Islet precursor cell (in vitro differentiated cells): ENCODE results near the gene AMIGO1.

Experiments used
- DNase-seq: peaks from one replicate; pipeline ENCODE4 v3.0.0-alpha.2; 2018

The AMIGO1 gene

GRCh38 chr1:109531826-109532364 is 22.4 kb upstream of the AMIGO1 start:
- DNase-seq = no peak

GRCh38 chr1:109531380-109531779 is 21.9 kb upstream of the AMIGO1 start:
- peak; percentile 41 for DNase-seq

GRCh38 chr1:109530457-109531087 is 21.0 kb upstream of the AMIGO1 start:
- DNase-seq = peak; percentile 38

GRCh38 chr1:109529881-109530456 is 20.4 kb upstream of the AMIGO1 start:
- peak; percentile 37 for DNase-seq

GRCh38 chr1:109528712-109529111 is 19.2 kb upstream of the AMIGO1 start:
- peak; percentile 47 for DNase-seq

GRCh38 chr1:109527846-109528695 is 18.5 kb upstream of the AMIGO1 start:
- peak; percentile 41 for DNase-seq

- DNase-seq = no peak
Measured at GRCh38 chr1:109527098-109527811, 17.7 kb upstream of the AMIGO1 start.

- no peak for DNase-seq
Measured at GRCh38 chr1:109523706-109524105, 14.2 kb upstream of the AMIGO1 start.

- DNase-seq = peak; percentile 40
Measured at GRCh38 chr1:109522026-109522425, 12.5 kb upstream of the AMIGO1 start.

GRCh38 chr1:109521002-109521951 is 11.8 kb upstream of the AMIGO1 start:
- peak; percentile 61 for DNase-seq

- no peak for DNase-seq
Measured at GRCh38 chr1:109517337-109517736, 7.8 kb upstream of the AMIGO1 start.

GRCh38 chr1:109516872-109517271 is 7.3 kb upstream of the AMIGO1 start:
- no peak for DNase-seq

GRCh38 chr1:109514846-109515245 is 5.3 kb upstream of the AMIGO1 start:
- DNase-seq = no peak

- no peak for DNase-seq
Measured at GRCh38 chr1:109513110-109513710, 3.7 kb upstream of the AMIGO1 start.

GRCh38 chr1:109508873-109509175 is 703 bp downstream of the AMIGO1 start:
- DNase-seq = no peak

GRCh38 chr1:109508001-109508872 is 1.3 kb downstream of the AMIGO1 start:
- DNase-seq = peak; percentile 41

- DNase-seq = no peak
Measured at GRCh38 chr1:109504974-109505373, 4.6 kb downstream of the AMIGO1 start.

- no peak for DNase-seq
Measured at GRCh38 chr1:109503935-109504334, 5.6 kb downstream of the AMIGO1 start.

- DNase-seq = no peak
Measured at GRCh38 chr1:109502364-109502851, 7.1 kb downstream of the AMIGO1 start.

- DNase-seq = peak; percentile 49
Measured at GRCh38 chr1:109501644-109502363, 7.7 kb downstream of the AMIGO1 start.
